Measurements from ENCODE around the gene BRINP2. TPM values are rescaled to one million over a fixed set of nuclear protein-coding genes. Genes with fewer than 3 reads are reported as not detected.

Gene BRINP2
- total RNA-seq, 2 donors from 2014 or later: not detected

- no peaks in the 10 kb centered on the region for H3K4me1 Mint-ChIP-seq
- no peaks in the 10 kb centered on the region for H3K36me3 Mint-ChIP-seq (ENCODE audit: low read depth)
- H3K27me3 Mint-ChIP-seq (ENCODE audit: insufficient read depth): peaks cover 7% of the 10 kb centered on the region
- 79 to 92% methylated on average over 1 to 4 of the region's 4 CpGs for WGBS, 2 experiments (ENCODE audit: insufficient coverage in 1 of 2, insufficient read length in 1 of 2)
- Histone ChIP-seq H3K4me1 (ENCODE audit: control insufficient read depth, insufficient read depth, low read length) (no peaks in the 10 kb centered on the region), H3K4me3 (ENCODE audit: low read length) (no peak overlapping the region), H3K9me3 (ENCODE audit: control insufficient read depth, low read length) (no peaks in the 10 kb centered on the region), H3K9ac (ENCODE audit: extremely low read depth, low read length, poor library complexity, severe bottlenecking) (no peak overlapping the region), H3K36me3 (ENCODE audit: control insufficient read depth, insufficient read depth, low read length) (no peaks in the 10 kb centered on the region), H3K27me3 (ENCODE audit: control insufficient read depth, insufficient read depth, low read length, poor library complexity, severe bottlenecking) (no peaks in the 10 kb centered on the region), H3K27ac (ENCODE audit: low read depth, low read length) (no peak overlapping the region)
- H3K27ac Mint-ChIP-seq: no peak overlapping the region
- DNase-seq: no peak
- peak; percentile 51 for TF ChIP-seq CTCF (conservative IDR thresholded peaks at IDR 0.05)
- H3K4me3 Mint-ChIP-seq: no peak overlapping the region
- H3K9me3 Mint-ChIP-seq: no peaks in the 10 kb centered on the region
These were observed 59.7 kb downstream of the BRINP2 start for GRCh38 chr1:177230228-177231016.

GRCh38 chr1:177235350-177235749, 64.6 kb downstream of the BRINP2 start:
- Histone ChIP-seq H3K4me3 (ENCODE audit: low read length) (no peak overlapping the region), H3K9me3 (ENCODE audit: control insufficient read depth, low read length) (no peaks in the 10 kb centered on the region), H3K4me1 (ENCODE audit: control insufficient read depth, insufficient read depth, low read length) (no peaks in the 10 kb centered on the region), H3K9ac (ENCODE audit: extremely low read depth, low read length, poor library complexity, severe bottlenecking) (no peak overlapping the region), H3K36me3 (ENCODE audit: control insufficient read depth, insufficient read depth, low read length) (no peaks in the 10 kb centered on the region), H3K27me3 (ENCODE audit: control insufficient read depth, insufficient read depth, low read length, poor library complexity, severe bottlenecking) (peaks cover 3% of the 10 kb centered on the region), H3K27ac (ENCODE audit: low read depth, low read length) (no peak overlapping the region)
- Mint-ChIP-seq H3K4me3 (no peak overlapping the region), H3K9me3 (no peaks in the 10 kb centered on the region), H3K27ac (no peak overlapping the region), H3K36me3 (ENCODE audit: low read depth) (no peaks in the 10 kb centered on the region), H3K4me1 (no peaks in the 10 kb centered on the region), H3K27me3 (ENCODE audit: insufficient read depth) (peaks cover 2% of the 10 kb centered on the region)
- no peak for TF ChIP-seq CTCF (conservative IDR thresholded peaks at IDR 0.05)
- WGBS, 2 experiments (ENCODE audit: insufficient coverage in 1 of 2, insufficient read length in 1 of 2): 94 to 98% methylated on average over 5 to 7 of the region's 7 CpGs
- DNase-seq: no peak

GRCh38 chr1:177236962-177237361, 66.2 kb downstream of the BRINP2 start:
- peaks cover 5% of the 10 kb centered on the region for H3K27me3 Mint-ChIP-seq (ENCODE audit: insufficient read depth)
- no peaks in the 10 kb centered on the region for H3K36me3 Mint-ChIP-seq (ENCODE audit: low read depth)
- H3K9me3 ChIP-seq (ENCODE audit: control insufficient read depth, low read length): no peaks in the 10 kb centered on the region
- TF ChIP-seq CTCF (conservative IDR thresholded peaks at IDR 0.05): no peak
- H3K4me3 ChIP-seq (ENCODE audit: low read length): no peak overlapping the region
- WGBS, 2 experiments (ENCODE audit: insufficient coverage in 1 of 2, insufficient read length in 1 of 2): 92 to 96% methylated on average over 4 of the region's 4 CpGs
- H3K9ac ChIP-seq (ENCODE audit: extremely low read depth, low read length, poor library complexity, severe bottlenecking): no peak overlapping the region
- no peaks in the 10 kb centered on the region for H3K36me3 ChIP-seq (ENCODE audit: control insufficient read depth, insufficient read depth, low read length)
- no peak overlapping the region for H3K27ac ChIP-seq (ENCODE audit: low read depth, low read length)
- H3K4me1 ChIP-seq (ENCODE audit: control insufficient read depth, insufficient read depth, low read length): no peaks in the 10 kb centered on the region
- H3K27ac Mint-ChIP-seq: no peak overlapping the region
- no peaks in the 10 kb centered on the region for H3K4me1 Mint-ChIP-seq
- no peak for DNase-seq
- H3K4me3 Mint-ChIP-seq: no peak overlapping the region
- no peaks in the 10 kb centered on the region for H3K9me3 Mint-ChIP-seq
- H3K27me3 ChIP-seq (ENCODE audit: control insufficient read depth, insufficient read depth, low read length, poor library complexity, severe bottlenecking): peaks cover 3% of the 10 kb centered on the region
